Natural killer cell (primary cell): ENCODE measurements around the gene KREMEN2. TPM values are rescaled to one million over a fixed set of nuclear protein-coding genes. Genes with fewer than 3 reads are reported as not detected.

ENCODE experiments used
- ATAC-seq, 3 donors: fragments of 150-1000 bp in 2 of 3; fragments of 200-7000 bp in 1 of 3; cut with Tn5 transposase; 1 replicate in 1 of 3; 2 replicates in 2 of 3; pipeline ENCODE4 v1.10.0; 2021; ENCODE audit warnings: mild to moderate bottlenecking in 2 of 3, moderate library complexity in 2 of 3
- DNase-seq, 2 donors: peaks; one replicate each; pipeline versions ENCODE4 v3.0.0 to v3.0.0-alpha.2; 2013 to 2021; ENCODE audit warnings: mixed read lengths in 1 of 2
- H3K27ac ChIP-seq: one replicate; pipeline ENCODE4 v1.5.1; 2013; ENCODE audit warnings: mild to moderate bottlenecking, low read length
- H3K27me3 ChIP-seq: one replicate; pipeline ENCODE4 v1.6.1; 2013; ENCODE audit warnings: low read length; ENCODE audit not compliant: control insufficient read depth, insufficient read depth
- H3K36me3 ChIP-seq: one replicate; pipeline ENCODE4 v1.6.1; 2013; ENCODE audit warnings: low read length; ENCODE audit not compliant: control insufficient read depth, insufficient read depth
- H3K4me1 ChIP-seq: one replicate; pipeline ENCODE4 v1.6.1; 2013; ENCODE audit warnings: low read length; ENCODE audit not compliant: control insufficient read depth, insufficient read depth
- H3K4me3 ChIP-seq: one replicate; pipeline ENCODE4 v1.5.1; 2013; ENCODE audit warnings: low read length
- H3K9me3 ChIP-seq: one replicate; pipeline ENCODE4 v1.6.1; 2013; ENCODE audit warnings: low read length; ENCODE audit not compliant: control insufficient read depth, insufficient read depth
- H3K27ac Mint-ChIP-seq, 2 donors: one replicate each; pipeline ENCODE4 v1.8.0; 2022; ENCODE audit warnings: mild to moderate bottlenecking in 2 of 2, mixed read lengths in 2 of 2, moderate library complexity in 1 of 2
- H3K27me3 Mint-ChIP-seq, 2 donors: one replicate each; pipeline ENCODE4 v1.8.0; 2022; ENCODE audit warnings: low read depth in 2 of 2, mixed read lengths in 2 of 2
- H3K36me3 Mint-ChIP-seq: one replicate; pipeline ENCODE4 v1.8.0; 2022; ENCODE audit warnings: mixed read lengths
- H3K4me1 Mint-ChIP-seq, 2 donors: one replicate each; pipeline ENCODE4 v1.8.0; 2022; ENCODE audit warnings: mixed read lengths in 2 of 2
- H3K4me3 Mint-ChIP-seq: one replicate; pipeline ENCODE4 v1.8.0; 2022; ENCODE audit warnings: mild to moderate bottlenecking, moderate library complexity, mixed read lengths
- H3K9me3 Mint-ChIP-seq, 2 donors: one replicate each; pipeline ENCODE4 v1.8.0; 2022; ENCODE audit warnings: mixed read lengths in 2 of 2
- CTCF ChIP-seq: fragments of 200-600 bp; IDR thresholded peaks from one replicate; pipeline ENCODE4 v1.8.0; 2022; ENCODE audit warnings: antibody characterized with exemption
- WGBS: methylation state at CpG from one replicate; pipeline ENCODE4 v1.1.7; 2013; ENCODE audit warnings: missing lambda C conversion rate; ENCODE audit not compliant: insufficient coverage; 5-methylcytosine and 5-hydroxymethylcytosine counted together
- intact Hi-C: fragments of 100-400 bp; cut with micrococcal nuclease; formaldehyde crosslinking; loops from one replicate; pipeline ENCODE4 v1.14.2; 2022
- total RNA-seq, 4 donors: library from RNA; stranded (reverse); fragments of 120-200 nt in 1 of 4; gene quantifications; one replicate each; pipeline versions ENCODE4 v1.2.3 to v1.2.4, GENCODE V29; 2013 to 2022

KREMEN2 gene
- total RNA-seq, 3 donors from 2014 or later (not counting 1 experiment from before 2014, with no cell fraction given), result 0.16 TPM; not detected in 2

- no peaks in the 10 kb centered on the region for H3K36me3 Mint-ChIP-seq
- H3K27me3 Mint-ChIP-seq, result no peaks in the 10 kb centered on the region
- intact Hi-C loops, result no loop called here
- H3K27ac Mint-ChIP-seq, result no peak overlapping the region
- 89% methylated on average over 17 of the region's 17 CpGs for WGBS
- Histone ChIP-seq H3K27me3 (peaks cover 1% of the 10 kb centered on the region), H3K9me3 (no peaks in the 10 kb centered on the region), H3K27ac (no peak overlapping the region), H3K36me3 (no peaks in the 10 kb centered on the region), H3K4me1 (peaks cover 18% of the 10 kb centered on the region), H3K4me3 (no peak overlapping the region)
- ATAC-seq (no peak), DNase-seq (no peak)
- TF ChIP-seq CTCF, result no peak
- H3K4me1 Mint-ChIP-seq, result peaks cover under 1 to 8% of the 10 kb centered on the region in 2 donors
- no peaks in the 10 kb centered on the region for H3K9me3 Mint-ChIP-seq
- H3K4me3 Mint-ChIP-seq, result no peak overlapping the region
Observed at GRCh38 chr16:2973605-2974318, 9.7 kb downstream of the KREMEN2 start.

GRCh38 chr16:2974319-2975056 lies 10.4 kb downstream of the KREMEN2 start:
- Mint-ChIP-seq H3K9me3 (no peaks in the 10 kb centered on the region), H3K27ac (no peak overlapping the region), H3K36me3 (no peaks in the 10 kb centered on the region), H3K4me3 (no peak overlapping the region), H3K27me3 (no peaks in the 10 kb centered on the region), H3K4me1 (peaks cover 0 to 8% of the 10 kb centered on the region in 2 donors)
- Histone ChIP-seq H3K36me3 (no peaks in the 10 kb centered on the region), H3K27me3 (no peaks in the 10 kb centered on the region), H3K27ac (no peak overlapping the region), H3K4me1 (peaks cover 17% of the 10 kb centered on the region), H3K9me3 (no peaks in the 10 kb centered on the region), H3K4me3 (no peak overlapping the region)
- no peak for DNase-seq
- no peak for ATAC-seq
- intact Hi-C loops, result no loop called here
- no peak for TF ChIP-seq CTCF
- WGBS, result 95% methylated on average over 15 of the region's 15 CpGs

- ATAC-seq (no peak), DNase-seq (no peak)
- no peaks in the 10 kb centered on the region for H3K36me3 Mint-ChIP-seq
- H3K9me3 Mint-ChIP-seq, result no peaks in the 10 kb centered on the region
- H3K4me3 Mint-ChIP-seq, result no peak overlapping the region
- no peak for TF ChIP-seq CTCF
- H3K4me1 Mint-ChIP-seq, result peaks cover 0 to 4% of the 10 kb centered on the region in 2 donors
- intact Hi-C loops, result no loop called here
- Histone ChIP-seq H3K4me3 (no peak overlapping the region), H3K27me3 (no peaks in the 10 kb centered on the region), H3K9me3 (no peaks in the 10 kb centered on the region), H3K27ac (no peak overlapping the region), H3K36me3 (no peaks in the 10 kb centered on the region), H3K4me1 (peaks cover 14% of the 10 kb centered on the region)
- H3K27ac Mint-ChIP-seq, result no peak overlapping the region
- 98% methylated on average over 28 of the region's 28 CpGs for WGBS
- H3K27me3 Mint-ChIP-seq, result no peaks in the 10 kb centered on the region
Observed at GRCh38 chr16:2975161-2975795, 11.2 kb downstream of the KREMEN2 start.
